Body of pancreas (tissue), 4 donors: ENCODE data around the gene LTK.

ENCODE experiments used
- CTCF ChIP-seq, 7 experiments: fragments of 450-650 bp in 4 of 7; fragments of 200-600 bp in 3 of 7; sonication (generic) in 3 of 7; IDR thresholded peaks; one replicate each; pipeline ENCODE4 v1.5.1; 2016 to 2019; ENCODE audit warnings: antibody characterized with exemption in 7 of 7
- POLR2A ChIP-seq, 3 donors: fragments of 450-650 bp; IDR thresholded peaks; one replicate each; pipeline ENCODE4 v1.6.1; 2016; ENCODE audit warnings: antibody characterized with exemption in 3 of 3, mild to moderate bottlenecking in 2 of 3

GRCh38 chr15:41561777-41562145, 48.1 kb upstream of the LTK start:
- no peak for TF ChIP-seq CTCF (IDR thresholded peaks at IDR 0.05)
- no peak for TF ChIP-seq POLR2A (IDR thresholded peaks at IDR 0.05)
